MCF 10A (cell line): ENCODE measurements around the gene TH. TPM values are rescaled to one million over a fixed set of nuclear protein-coding genes. Genes with fewer than 3 reads are reported as not detected.

ENCODE experiments used
- Bru-seq: library from RNA; stranded (reverse); fragments of 400-500 nt; gene quantifications from one replicate; lab custom pipeline; 2021; lab: Mats Ljungman, UMichigan
- BruChase-seq, 2 experiments: library from RNA; stranded (reverse); fragments of 400-500 nt; gene quantifications; one replicate each; lab custom pipeline; 2021; lab: Mats Ljungman, UMichigan
- BruUV-seq: library from RNA; stranded (reverse); fragments of 400-500 nt; replicated peaks from 2 replicates; lab custom pipeline; 2021; lab: Mats Ljungman, UMichigan
- CTCF ChIA-PET: fragments of 300-600 bp; sonication (Branson Sonifier 250); formaldehyde crosslinking; extraction: SDS; loops from one replicate; lab custom pipeline; 2021; ENCODE audit warnings: antibody characterized with exemption, inconsistent platforms; lab: Yijun Ruan, JAX
- POLR2A ChIA-PET: fragments of 300-600, 350-650 bp; sonication (Branson Sonifier 250); formaldehyde crosslinking; extraction: SDS; loops from one replicate; lab custom pipeline; 2020; ENCODE audit warnings: antibody characterized with exemption, inconsistent platforms; lab: Yijun Ruan, JAX
- DNase-seq: peaks from one replicate; pipeline ENCODE4 v3.0.0-alpha.2; 2018; ENCODE audit not compliant: unreplicated experiment
- H3K27ac Mint-ChIP-seq: one replicate; pipeline ENCODE4 v1.8.0; 2022; ENCODE audit warnings: mild to moderate bottlenecking, low read depth, mixed read lengths; ENCODE audit not compliant: unreplicated experiment
- H3K27me3 Mint-ChIP-seq: one replicate; pipeline ENCODE4 v1.8.0; 2022; ENCODE audit warnings: mixed read lengths; ENCODE audit not compliant: insufficient read depth, unreplicated experiment
- H3K36me3 Mint-ChIP-seq: one replicate; pipeline ENCODE4 v1.8.0; 2022; ENCODE audit warnings: mild to moderate bottlenecking, moderate library complexity, mixed read lengths; ENCODE audit not compliant: insufficient read depth, unreplicated experiment
- H3K4me1 Mint-ChIP-seq: one replicate; pipeline ENCODE4 v1.8.0; 2022; ENCODE audit warnings: mixed read lengths; ENCODE audit not compliant: insufficient read depth, unreplicated experiment
- H3K4me3 Mint-ChIP-seq: one replicate; pipeline ENCODE4 v1.8.0; 2022; ENCODE audit warnings: mild to moderate bottlenecking, moderate library complexity, mixed read lengths; ENCODE audit not compliant: unreplicated experiment
- H3K9me3 Mint-ChIP-seq: one replicate; pipeline ENCODE4 v1.8.0; 2022; ENCODE audit warnings: mixed read lengths; ENCODE audit not compliant: unreplicated experiment
- intact Hi-C: fragments of 100-400 bp; cut with micrococcal nuclease; formaldehyde crosslinking; loops from 2 replicates; pipeline ENCODE4 v1.14.1; 2022
- long read RNA-seq: library from polyadenylated mRNA; stranded (forward); transcript quantifications from one replicate; pipeline ENCODE4 v2.0.0, GENCODE V29; 2022
- total RNA-seq: library from RNA; stranded (reverse); gene quantifications from 2 replicates; pipeline ENCODE4 v1.2.3, GENCODE V29; 2022
- TF ChIP-seq, protein P1 (sequence below): fragments of 200-600 bp; IDR thresholded peaks from one replicate; pipeline ENCODE4 v1.8.0; 2022; ENCODE audit warnings: antibody characterized with exemption, mild to moderate bottlenecking; ENCODE audit not compliant: unreplicated experiment

TH gene
- total RNA-seq (0.20 and 1.1 TPM in 2 replicates), Bru-seq, nascent RNA (percentile 15 among the genes with signal in this experiment), BruChase-seq, experiment 1, labeled RNA remaining after a 6-hour chase (percentile 9 among the genes with signal in this experiment), BruChase-seq, experiment 2, labeled RNA remaining after a 2-hour chase (not detected)
- long read RNA-seq, partial matches to known transcripts: 0 of 2 reads
- long read RNA-seq, other reads (novel, unspliced or antisense): 2 of 2 reads

DNA sequence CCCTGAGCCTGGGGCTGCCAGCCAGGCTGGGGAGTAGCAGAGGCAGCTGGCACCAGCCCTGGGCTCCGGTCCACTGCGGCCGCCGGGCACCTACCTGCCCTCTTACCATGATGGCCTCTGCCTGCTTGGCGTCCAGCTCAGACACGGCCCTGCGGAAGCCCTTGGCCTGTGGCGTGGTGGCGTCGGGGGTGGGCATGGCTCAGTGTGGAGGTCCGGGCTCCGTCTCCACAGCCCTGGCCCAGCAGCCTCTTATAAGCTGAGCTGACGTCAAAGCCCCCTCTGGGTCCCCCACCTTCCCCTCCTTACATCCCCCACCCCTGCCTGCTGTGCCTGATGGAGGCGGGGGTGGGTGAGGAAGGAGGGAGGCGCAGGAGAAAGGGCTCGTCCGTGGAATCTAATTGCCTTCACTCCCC is at the start of gene TH:
Gene TH, minus strand, starts transcription at position 225 of the 413 bp plus-strand sequence. Its CDS starts 29 bp downstream, at position 196.
- no TSS peak for BruUV-seq
- Mint-ChIP-seq H3K27ac (no peak within 1 kb of the TSS), H3K4me1 (peaks cover 15% of the 10 kb centered on the region), H3K27me3 (no peaks in the 10 kb centered on the region), H3K4me3 (no peak within 1 kb of the TSS), H3K36me3 (no peaks in the 10 kb centered on the region), H3K9me3 (no peaks in the 10 kb centered on the region)
- POLR2A ChIA-PET: no interaction called here
- TF ChIP-seq, protein P1, sequence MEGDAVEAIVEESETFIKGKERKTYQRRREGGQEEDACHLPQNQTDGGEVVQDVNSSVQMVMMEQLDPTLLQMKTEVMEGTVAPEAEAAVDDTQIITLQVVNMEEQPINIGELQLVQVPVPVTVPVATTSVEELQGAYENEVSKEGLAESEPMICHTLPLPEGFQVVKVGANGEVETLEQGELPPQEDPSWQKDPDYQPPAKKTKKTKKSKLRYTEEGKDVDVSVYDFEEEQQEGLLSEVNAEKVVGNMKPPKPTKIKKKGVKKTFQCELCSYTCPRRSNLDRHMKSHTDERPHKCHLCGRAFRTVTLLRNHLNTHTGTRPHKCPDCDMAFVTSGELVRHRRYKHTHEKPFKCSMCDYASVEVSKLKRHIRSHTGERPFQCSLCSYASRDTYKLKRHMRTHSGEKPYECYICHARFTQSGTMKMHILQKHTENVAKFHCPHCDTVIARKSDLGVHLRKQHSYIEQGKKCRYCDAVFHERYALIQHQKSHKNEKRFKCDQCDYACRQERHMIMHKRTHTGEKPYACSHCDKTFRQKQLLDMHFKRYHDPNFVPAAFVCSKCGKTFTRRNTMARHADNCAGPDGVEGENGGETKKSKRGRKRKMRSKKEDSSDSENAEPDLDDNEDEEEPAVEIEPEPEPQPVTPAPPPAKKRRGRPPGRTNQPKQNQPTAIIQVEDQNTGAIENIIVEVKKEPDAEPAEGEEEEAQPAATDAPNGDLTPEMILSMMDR: no peak
- intact Hi-C loops: no loop called here
- no peak for DNase-seq
- CTCF ChIA-PET: interaction anchor here (0.7 kb wide), 1 partner anchor 23 kb away, joined by 3 read pairs; no protein-coding TSS in a partner anchor

DNA sequence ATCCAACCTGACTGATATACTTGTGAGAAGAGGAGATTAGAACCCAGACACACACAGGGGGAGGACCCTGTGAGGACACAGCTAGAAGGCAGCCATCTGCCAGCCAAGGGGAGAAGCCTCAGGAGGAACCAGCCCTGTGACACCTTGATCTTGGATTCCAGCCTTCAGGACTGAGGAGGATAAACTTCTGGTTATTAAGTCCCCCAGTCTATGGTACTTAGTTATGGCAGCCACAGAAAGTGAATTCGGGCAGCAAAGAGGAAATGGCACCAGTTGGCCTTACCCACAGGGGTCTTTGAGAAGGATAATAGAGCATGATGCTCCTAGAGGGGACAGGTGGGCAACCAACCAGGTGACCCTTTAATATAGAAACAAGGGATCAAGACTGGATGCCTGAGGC is 49.4 kb upstream of the TH start:
- intact Hi-C loops: no loop called here
- TF ChIP-seq, protein P1: no peak
- H3K4me1 Mint-ChIP-seq: no peaks in the 10 kb centered on the region
- H3K27me3 Mint-ChIP-seq: peaks cover 48% of the 10 kb centered on the region
- BruUV-seq: no TSS peak
- no peak overlapping the region for H3K4me3 Mint-ChIP-seq
- no peak for DNase-seq
- ChIA-PET POLR2A (no interaction called here), CTCF (no interaction called here)
- H3K27ac Mint-ChIP-seq: no peak overlapping the region
- H3K36me3 Mint-ChIP-seq: no peaks in the 10 kb centered on the region
- no peaks in the 10 kb centered on the region for H3K9me3 Mint-ChIP-seq

DNA sequence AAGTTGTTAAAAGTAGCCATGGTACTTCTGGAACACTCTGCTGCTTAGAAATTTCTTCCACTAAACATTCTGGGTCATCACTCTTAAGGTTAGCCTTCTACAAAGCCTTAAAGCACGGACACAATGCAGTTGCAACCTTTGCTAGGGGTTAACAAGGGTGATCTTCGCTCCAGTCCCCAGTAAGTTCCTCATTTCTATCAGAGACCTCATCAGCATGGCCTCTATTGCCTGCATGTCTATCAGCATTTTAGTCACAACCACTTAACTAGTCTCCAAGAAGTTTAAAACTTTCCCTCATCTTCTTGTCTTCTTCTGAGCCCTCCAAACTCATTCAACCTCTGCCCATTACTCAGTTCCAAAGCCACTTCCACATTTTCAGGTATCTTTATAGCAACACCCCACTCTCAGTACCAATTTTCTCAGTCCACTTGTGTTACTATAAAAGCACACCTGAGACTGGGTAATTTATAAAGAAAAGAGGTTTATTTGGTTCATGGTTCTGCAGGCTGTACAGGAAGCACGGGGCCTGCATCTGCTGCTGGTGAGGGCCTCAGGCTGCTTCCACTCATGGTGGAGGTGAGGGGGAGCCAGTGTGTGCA is 48.7 kb upstream of the TH start:
- no peak for DNase-seq
- intact Hi-C loops: no loop called here
- no TSS peak for BruUV-seq
- ChIA-PET POLR2A (no interaction called here), CTCF (no interaction called here)
- H3K27ac Mint-ChIP-seq: no peak overlapping the region
- H3K27me3 Mint-ChIP-seq: peaks cover 48% of the 10 kb centered on the region
- no peaks in the 10 kb centered on the region for H3K4me1 Mint-ChIP-seq
- H3K4me3 Mint-ChIP-seq: no peak overlapping the region
- H3K36me3 Mint-ChIP-seq: no peaks in the 10 kb centered on the region
- TF ChIP-seq, protein P1: no peak
- H3K9me3 Mint-ChIP-seq: no peaks in the 10 kb centered on the region

DNA sequence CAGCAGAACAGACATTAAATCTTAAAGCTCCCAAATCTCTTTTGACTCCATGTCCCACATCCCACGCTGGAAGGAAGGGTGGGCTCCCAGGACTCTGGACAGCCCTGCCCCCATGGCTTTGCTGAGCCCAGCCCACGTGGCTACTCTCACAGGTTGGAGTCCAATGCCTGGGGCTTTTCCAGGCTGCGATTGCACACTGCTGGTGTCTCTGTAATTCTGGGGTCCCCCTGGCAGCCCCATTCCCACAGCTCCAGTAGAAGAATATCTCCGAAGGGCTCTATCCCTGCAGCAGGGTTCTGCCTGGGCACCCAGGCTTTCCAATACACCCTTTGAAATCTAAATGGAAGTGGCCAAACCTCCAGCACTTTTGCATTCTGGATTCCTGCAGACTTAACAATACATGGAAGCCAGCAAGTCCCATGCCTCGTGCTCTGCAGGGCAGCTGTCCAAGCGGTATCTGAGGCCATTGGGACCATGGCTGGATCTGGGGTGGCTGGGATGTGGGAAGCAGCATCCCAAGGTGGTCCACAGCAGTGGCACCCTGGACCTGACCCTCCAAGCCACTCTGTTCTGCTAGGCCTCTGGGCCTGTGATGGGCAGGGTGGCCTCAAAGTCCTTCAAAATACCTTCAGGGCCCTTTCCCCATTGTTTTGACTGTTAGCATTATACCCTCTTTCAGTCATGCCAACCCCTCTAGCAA is 47.9 kb upstream of the TH start:
- no peaks in the 10 kb centered on the region for H3K36me3 Mint-ChIP-seq
- H3K4me1 Mint-ChIP-seq: no peaks in the 10 kb centered on the region
- TF ChIP-seq, protein P1: no peak
- ChIA-PET CTCF (interaction anchor here (1.4 kb wide), 1 partner anchor 25 kb away, joined by 5 read pairs; no protein-coding TSS in a partner anchor), POLR2A (no interaction called here)
- H3K27ac Mint-ChIP-seq: no peak overlapping the region
- no peak overlapping the region for H3K4me3 Mint-ChIP-seq
- DNase-seq: no peak
- intact Hi-C loops: no loop called here
- H3K27me3 Mint-ChIP-seq: peaks cover 46% of the 10 kb centered on the region
- BruUV-seq: no TSS peak
- H3K9me3 Mint-ChIP-seq: no peaks in the 10 kb centered on the region
